Cardiac septum (tissue), 1 donor: ENCODE data around the gene AMFR. TPM values are rescaled to one million over a fixed set of nuclear protein-coding genes. Genes with fewer than 3 reads are reported as not detected.

Experiments
- DNase-seq: peaks from one replicate; pipeline ENCODE4 v3.0.0-alpha.2; 2020; ENCODE audit warnings: low spot score
- intact Hi-C: fragments of 100-400 bp; cut with DNase I; formaldehyde crosslinking; loops from one replicate; pipeline ENCODE4 v1.14.0; 2022
- total RNA-seq: library from RNA; stranded (reverse); fragmentation: NEBNext Ultra II Directional; extraction: Animal tissue kit (Norgen Biotek cat#: 25700); gene quantifications from one replicate; pipeline ENCODE4 v1.2.1, GENCODE V29; 2021
- donor health status: DM: no; HTN: no; CAD: no.

The AMFR gene
- total RNA-seq, 1 donor from 2014 or later: 79.4 TPM

- DNase-seq: no peak
- intact Hi-C loops: no loop called here
Observed at GRCh38 chr16:56321571-56321970, 103.8 kb downstream of the AMFR start.

- no peak for DNase-seq
- intact Hi-C loops: no loop called here
Observed at GRCh38 chr16:56320811-56321558, 104.4 kb downstream of the AMFR start.

GRCh38 chr16:56320056-56320455 lies 105.3 kb downstream of the AMFR start:
- intact Hi-C loops: no loop called here
- no peak for DNase-seq

- intact Hi-C loops: loop anchor here (2.0 to 5.0 kb wide), 3 partner anchors 127 to 375 kb away; partner anchors contain the start of gene GNAO1
- DNase-seq: no peak
Observed at GRCh38 chr16:56319376-56319775, 106.0 kb downstream of the AMFR start.

GRCh38 chr16:56318827-56319140 lies 106.6 kb downstream of the AMFR start:
- no peak for DNase-seq

GRCh38 chr16:56317998-56318826 lies 107.1 kb downstream of the AMFR start:
- intact Hi-C loops: loop anchor here (2.0 to 5.0 kb wide), 3 partner anchors 126 to 373 kb away; partner anchors contain the start of gene GNAO1
- DNase-seq: peak; percentile 91

More at GRCh38 chr16:56318827-56319140, 106.6 kb downstream of the AMFR start:
- intact Hi-C loops: loop anchor here (2.0 to 5.0 kb wide), 3 partner anchors 126 to 374 kb away; partner anchors contain the start of gene GNAO1

GRCh38 chr16:56316545-56316944 lies 108.8 kb downstream of the AMFR start:
- DNase-seq: no peak
- intact Hi-C loops: loop anchor here (5.0 kb wide), 1 partner anchor 124 kb away; the partner anchor contains the start of gene GNAO1

GRCh38 chr16:56315955-56316354 lies 109.4 kb downstream of the AMFR start:
- intact Hi-C loops: loop anchor here (5.0 kb wide), 1 partner anchor 124 kb away; the partner anchor contains the start of gene GNAO1
- no peak for DNase-seq

- intact Hi-C loops: no loop called here
- no peak for DNase-seq
Observed at GRCh38 chr16:56314244-56314850, 111.0 kb downstream of the AMFR start.

- no peak for DNase-seq
- intact Hi-C loops: no loop called here
Observed at GRCh38 chr16:56312556-56312955, 112.8 kb downstream of the AMFR start.

GRCh38 chr16:56312028-56312300 lies 113.4 kb downstream of the AMFR start:
- intact Hi-C loops: no loop called here
- DNase-seq: no peak

Other genes with a start within 250 kb of the AMFR start
- gene GNAO1, start 234.1 kb downstream of the AMFR start, total RNA-seq: 13.0 TPM
- 66.2 TPM for gene NUDT21, start 25.8 kb upstream of the AMFR start, total RNA-seq
- gene OGFOD1, start 26.0 kb upstream of the AMFR start, total RNA-seq: 30.1 TPM
- 43.7 TPM for gene BBS2, start 94.5 kb upstream of the AMFR start, total RNA-seq
- gene MT4, start 139.5 kb upstream of the AMFR start, total RNA-seq: not detected
- gene MT3, start 164.0 kb upstream of the AMFR start, total RNA-seq: 3.0 TPM
- gene MT2A, start 183.0 kb upstream of the AMFR start, total RNA-seq: 108 TPM
- gene MT1E, start 200.2 kb upstream of the AMFR start, total RNA-seq: 36.1 TPM
- 1.1 TPM for gene MT1M, start 207.1 kb upstream of the AMFR start, total RNA-seq
- gene MT1A, start 213.1 kb upstream of the AMFR start, total RNA-seq: 1.5 TPM
- not detected for gene MT1B, start 226.3 kb upstream of the AMFR start, total RNA-seq
- 2.2 TPM for gene MT1F, start 232.4 kb upstream of the AMFR start, total RNA-seq
- gene MT1G, start 242.5 kb upstream of the AMFR start, total RNA-seq: 1.2 TPM
- gene MT1H, start 244.3 kb upstream of the AMFR start, total RNA-seq: not detected